Fibroblast of skin of right biceps (primary cell): ENCODE data around the gene LCE2B.
"Not testable (repeated sequence)": the region's sequence is repeated elsewhere in the genome, so short reads cannot be mapped to it uniquely, and the experiment has no call there.

Experiments
- DNase-seq: peaks from one replicate; pipeline ENCODE4 v3.0.0-alpha.2; 2013

Gene LCE2B, protein sequence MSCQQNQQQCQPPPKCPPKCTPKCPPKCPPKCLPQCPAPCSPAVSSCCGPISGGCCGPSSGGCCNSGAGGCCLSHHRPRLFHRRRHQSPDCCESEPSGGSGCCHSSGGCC

GRCh38 chr1:152685823-152686222 is at the start of gene LCE2B:
LCE2B (plus strand) TSS chr1:152686123; CDS start chr1:152686844, 721 bp downstream.
- not testable (repeated sequence) for DNase-seq

GRCh38 chr1:152640351-152640750 is 45.6 kb upstream of the LCE2B start:
- no peak for DNase-seq

DNA sequence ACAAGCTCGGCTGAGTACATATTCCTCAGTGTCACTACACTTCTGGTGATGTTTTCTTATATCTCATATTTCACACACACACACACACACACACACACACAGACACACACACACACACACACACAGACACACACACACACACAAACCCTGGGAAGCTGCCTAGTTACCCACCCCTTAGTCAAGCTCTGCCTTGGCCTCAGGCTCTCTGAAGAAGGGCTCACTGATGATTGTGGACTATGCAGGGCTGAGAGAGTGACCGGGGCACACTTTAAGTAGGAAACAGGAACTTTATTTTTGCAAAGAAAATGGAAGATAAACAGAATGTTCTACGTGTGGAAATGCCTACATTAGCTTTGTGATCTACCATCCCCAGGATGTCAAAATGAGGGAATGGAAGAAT is 42.0 kb upstream of the LCE2B start:
- no peak for DNase-seq

GRCh38 chr1:152645146-152645545 is 40.8 kb upstream of the LCE2B start:
- no peak for DNase-seq

DNA sequence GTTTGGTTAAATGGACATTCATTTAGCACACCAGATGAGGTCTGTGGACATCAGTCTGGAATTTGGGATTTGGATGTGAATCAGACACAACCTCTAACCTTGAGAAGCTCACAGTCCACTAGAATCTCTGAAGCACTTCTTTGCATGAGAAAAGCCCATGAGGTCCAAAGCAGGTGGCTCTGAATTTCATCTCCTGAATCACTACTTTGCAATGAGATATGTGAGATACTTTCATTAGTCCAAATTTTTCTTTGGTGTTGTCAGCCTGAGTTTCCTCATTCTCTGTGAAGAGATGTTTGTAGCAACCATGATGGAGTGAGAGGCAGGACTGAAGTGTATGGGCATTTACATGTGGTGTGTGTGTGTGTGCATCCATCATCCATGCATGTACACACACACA is 39.3 kb upstream of the LCE2B start:
- DNase-seq: no peak

GRCh38 chr1:152654110-152654509 is 31.8 kb upstream of the LCE2B start:
- DNase-seq: peak; percentile 37

GRCh38 chr1:152656459-152656858 is 29.5 kb upstream of the LCE2B start:
- DNase-seq: no peak

DNA sequence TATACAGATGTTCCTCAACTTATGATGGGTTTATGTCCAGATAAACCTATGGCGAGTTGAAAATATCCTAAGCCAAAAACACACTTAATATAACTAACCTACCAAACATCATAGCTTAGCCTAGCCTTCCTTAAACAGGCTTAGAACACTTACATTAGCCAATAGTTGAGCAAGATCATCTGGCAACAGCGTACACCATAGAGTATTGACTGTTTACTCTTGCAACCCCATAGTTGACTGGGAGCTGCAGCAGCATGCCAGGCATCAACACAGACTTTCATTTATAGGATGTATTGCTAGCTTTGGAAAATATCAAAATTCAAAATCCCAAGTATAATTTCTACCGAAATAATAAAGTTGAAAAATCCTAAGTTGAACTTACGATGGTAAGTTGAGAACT is 28.2 kb upstream of the LCE2B start:
- DNase-seq: no peak

- no peak for DNase-seq
Observed at GRCh38 chr1:152658649-152659048, 27.3 kb upstream of the LCE2B start.

- DNase-seq: no peak
Observed at GRCh38 chr1:152663098-152663497, 22.8 kb upstream of the LCE2B start, which contains the start of gene LCE2D. LCE2D (plus strand) TSS chr1:152663380; CDS start chr1:152664106, 726 bp downstream.

DNA sequence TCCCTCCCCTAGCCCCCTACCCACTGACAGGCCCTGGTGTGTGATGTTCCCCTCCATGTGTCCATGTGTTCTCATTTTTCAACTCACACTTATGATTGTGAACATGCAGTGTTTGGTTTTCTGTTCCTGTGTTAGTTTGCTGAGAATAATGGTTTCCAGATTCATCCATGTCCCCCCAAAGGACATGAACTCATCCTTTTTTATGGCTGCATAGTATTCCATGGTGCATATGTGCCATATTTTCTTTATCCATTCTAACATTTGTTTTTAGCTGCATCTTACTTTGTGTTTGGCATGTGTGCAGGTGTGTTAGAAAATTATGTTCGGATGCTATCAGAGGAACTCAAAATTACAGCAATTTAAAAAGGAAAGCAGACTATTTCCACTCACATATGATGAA is 19.8 kb upstream of the LCE2B start:
- DNase-seq: not testable (repeated sequence)

DNA sequence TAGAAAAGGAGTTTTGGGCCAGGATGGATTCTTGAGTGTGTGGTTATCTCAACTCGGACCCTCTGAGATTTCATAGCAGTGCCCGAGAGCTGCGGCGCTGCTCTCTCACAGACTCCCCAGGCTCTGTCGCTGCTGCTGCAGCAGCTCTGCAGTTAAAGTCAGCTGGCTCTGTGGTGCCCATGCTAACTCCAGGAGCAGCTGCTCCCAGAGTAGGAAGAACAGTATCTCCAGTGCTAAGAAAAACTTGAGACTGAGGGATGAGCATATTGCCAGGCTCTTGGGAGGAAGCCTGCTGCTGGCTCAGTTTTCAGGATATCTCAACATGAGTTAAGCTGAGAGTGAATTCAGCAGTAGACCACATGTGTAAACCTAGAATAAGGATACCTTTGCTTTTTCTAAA is 18.3 kb upstream of the LCE2B start:
- DNase-seq: no peak

DNA sequence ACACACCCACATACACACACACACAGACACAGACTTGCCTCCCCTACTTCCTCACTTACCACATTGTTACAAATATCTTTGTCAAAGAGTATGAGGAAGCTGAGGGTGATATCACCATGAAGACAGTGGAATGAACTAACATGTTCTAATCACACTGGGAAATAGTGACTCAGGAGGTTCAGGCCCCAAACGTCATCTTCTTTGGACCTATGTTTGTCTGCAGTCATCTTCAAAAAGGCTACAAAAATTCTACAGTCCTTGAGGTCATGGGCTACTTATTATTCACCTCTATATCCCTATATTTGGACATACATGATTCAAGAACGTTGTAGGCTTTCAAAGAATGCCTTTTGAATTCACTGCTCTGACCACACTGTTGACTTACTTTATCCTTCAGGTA is 12.9 kb upstream of the LCE2B start:
- DNase-seq: no peak

- not testable (repeated sequence) for DNase-seq
Observed at GRCh38 chr1:152674983-152675382, 10.9 kb upstream of the LCE2B start, which contains the start of gene LCE2C. LCE2C (plus strand) TSS chr1:152675279; CDS start chr1:152676016, 737 bp downstream.

DNA sequence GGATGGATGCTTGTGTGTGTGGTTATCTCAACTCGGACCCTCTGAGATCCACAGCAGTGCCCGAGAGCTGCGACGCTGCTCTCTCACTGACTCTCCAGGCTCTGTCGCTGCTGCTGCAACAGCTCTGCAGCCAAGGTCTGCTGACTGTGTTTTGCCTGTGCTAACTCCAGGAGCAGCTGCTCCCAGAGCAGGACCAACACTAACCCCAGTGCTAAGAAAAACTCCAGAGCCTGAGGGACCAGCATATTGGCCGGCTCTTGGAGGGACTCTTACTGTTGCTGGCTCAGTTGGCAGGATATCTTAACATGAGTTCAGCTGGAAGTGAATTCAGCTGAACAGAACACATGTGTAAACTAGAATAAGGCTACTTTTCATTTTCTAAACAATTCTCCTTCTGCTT is 6.5 kb upstream of the LCE2B start:
- no peak for DNase-seq

GRCh38 chr1:152681616-152682015 is 4.3 kb upstream of the LCE2B start:
- no peak for DNase-seq

DNA sequence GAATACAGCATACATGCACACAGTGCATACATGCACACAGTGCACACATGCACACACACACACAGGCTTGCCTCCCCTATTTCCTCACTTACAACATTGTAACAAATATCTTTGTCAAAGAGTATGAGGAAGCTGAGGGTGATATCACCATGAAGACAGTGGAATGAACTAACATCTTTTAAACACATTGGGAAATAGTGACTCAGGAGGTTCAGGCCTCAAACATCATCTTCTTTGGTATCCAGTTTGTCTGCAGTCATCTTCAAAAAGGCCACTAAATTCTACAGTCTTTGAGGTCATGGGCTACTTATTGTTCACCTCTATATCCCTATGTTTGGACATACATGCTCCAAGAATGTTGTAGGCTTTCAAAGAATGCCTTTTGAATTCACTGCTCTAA is 2.1 kb upstream of the LCE2B start:
- no peak for DNase-seq

GRCh38 chr1:152697701-152698600 is 12.0 kb downstream of the LCE2B start, which contains the start of gene LCE2A:
LCE2A (plus strand) TSS chr1:152698345; CDS start chr1:152698902, 557 bp downstream.
- no peak for DNase-seq

GRCh38 chr1:152699746-152700145 is 13.8 kb downstream of the LCE2B start:
- DNase-seq: no peak

GRCh38 chr1:152707860-152708259 is 21.9 kb downstream of the LCE2B start, which contains the start of gene LCE4A:
LCE4A (plus strand) TSS chr1:152708160; CDS start chr1:152709076, 916 bp downstream.
- DNase-seq: no peak

- DNase-seq: no peak
Observed at GRCh38 chr1:152718238-152718637, 32.3 kb downstream of the LCE2B start.

GRCh38 chr1:152725261-152725660 is 39.3 kb downstream of the LCE2B start:
- DNase-seq: no peak

- DNase-seq: no peak
Observed at GRCh38 chr1:152728986-152729385, 43.1 kb downstream of the LCE2B start.

DNA sequence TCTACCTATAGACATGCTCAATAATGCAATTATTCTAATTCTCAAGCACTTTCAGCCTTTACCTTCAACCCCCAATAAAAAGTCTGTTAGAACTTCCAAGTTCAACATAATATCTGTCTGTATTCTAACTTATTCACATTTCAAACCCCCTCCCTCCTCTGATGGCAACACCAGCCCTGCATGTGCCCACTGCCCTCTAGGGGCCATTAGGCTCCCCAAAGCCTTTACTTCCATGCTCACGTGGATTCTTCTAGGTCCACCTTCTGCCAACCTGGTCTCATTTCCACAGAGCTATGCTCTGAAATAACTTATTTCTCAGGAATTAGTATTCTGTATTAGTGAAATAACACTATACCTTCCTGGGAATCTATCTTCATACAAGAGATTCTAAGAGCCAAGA is 49.7 kb downstream of the LCE2B start:
- DNase-seq: no peak
